Spleen (tissue), 7 donors: ENCODE measurements around the gene MEA1.

Source experiments
- CTCF ChIP-seq, 11 experiments: fragments of 200-600 bp in 7 of 11; fragments of 450-650 bp in 4 of 11; sonication (generic) in 4 of 11; IDR thresholded peaks in 8 of 11; conservative IDR thresholded peaks in 3 of 11; 1 replicate in 7 of 11; 2 replicates in 4 of 11; pipeline versions ENCODE4 v1.4.0 to v1.8.0; 2016 to 2021; ENCODE audit warnings: antibody characterized with exemption in 11 of 11, inconsistent platforms in 4 of 11, mild to moderate bottlenecking in 1 of 11
- POLR2A ChIP-seq, 3 donors: fragments of 450-650 bp; IDR thresholded peaks; one replicate each; pipeline ENCODE4 v1.5.1; 2017; ENCODE audit warnings: antibody characterized with exemption in 3 of 3, mild to moderate bottlenecking in 1 of 3
- POLR2AphosphoS5 ChIP-seq, 3 donors: sonication (generic); formaldehyde crosslinking; IDR thresholded peaks; one replicate each; pipeline ENCODE4 v1.5.1; 2017; ENCODE audit warnings: antibody characterized with exemption in 3 of 3
- donor health status: DM: no; HTN: no; CAD: no; lungs with moderate emphysema.
- donor health status: DM: no; HTN: no; CAD: no.
- donor health status: DM: no; HTN: no; CAD: no.

- TF ChIP-seq CTCF (IDR thresholded peaks at IDR 0.05 in 8 of 11, conservative IDR thresholded peaks at IDR 0.05 in 3 of 11) (no peak), POLR2AphosphoS5 (IDR thresholded peaks at IDR 0.05) (no peak), POLR2A (IDR thresholded peaks at IDR 0.05) (no peak)
Observed at GRCh38 chr6:42987533-42988451, 26.0 kb downstream of the MEA1 start.
